NCI-H446 treated with DMSO at 0.1 percent for 48 hours (cell line): ENCODE results near the gene NRG2.

Source experiments
- DNase-seq: peaks from one replicate; lab custom pipeline; 2025; lab: John Stamatoyannopoulos, UW

NRG2 gene

GRCh38 chr5:139903450-139903794 lies 139.7 kb downstream of the NRG2 start:
- DNase-seq = no peak

- DNase-seq = no peak
These were observed 141.1 kb downstream of the NRG2 start for GRCh38 chr5:139901986-139902385.

- no peak for DNase-seq
These were observed 141.9 kb downstream of the NRG2 start for GRCh38 chr5:139901251-139901575.

- DNase-seq = no peak
These were observed 142.4 kb downstream of the NRG2 start for GRCh38 chr5:139900546-139901250.

- DNase-seq = no peak
These were observed 144.1 kb downstream of the NRG2 start for GRCh38 chr5:139898981-139899380.

- DNase-seq = no peak
These were observed 145.1 kb downstream of the NRG2 start for GRCh38 chr5:139897982-139898381.

GRCh38 chr5:139897342-139897741 lies 145.8 kb downstream of the NRG2 start:
- no peak for DNase-seq

GRCh38 chr5:139896718-139897117 lies 146.4 kb downstream of the NRG2 start:
- no peak for DNase-seq

GRCh38 chr5:139895647-139896046 lies 147.5 kb downstream of the NRG2 start:
- DNase-seq = no peak

GRCh38 chr5:139895046-139895445 lies 148.1 kb downstream of the NRG2 start:
- no peak for DNase-seq

- DNase-seq = no peak
These were observed 149.2 kb downstream of the NRG2 start for GRCh38 chr5:139893873-139894272.

GRCh38 chr5:139889410-139889809 lies 153.7 kb downstream of the NRG2 start:
- no peak for DNase-seq

GRCh38 chr5:139888370-139888769 lies 154.7 kb downstream of the NRG2 start:
- DNase-seq = no peak

GRCh38 chr5:139886213-139886612 lies 156.9 kb downstream of the NRG2 start:
- DNase-seq = no peak

GRCh38 chr5:139885857-139886208 lies 157.3 kb downstream of the NRG2 start:
- no peak for DNase-seq

- DNase-seq = no peak
These were observed 157.8 kb downstream of the NRG2 start for GRCh38 chr5:139885172-139885856.

- DNase-seq = no peak
These were observed 158.4 kb downstream of the NRG2 start for GRCh38 chr5:139884734-139885133.

- no peak for DNase-seq
These were observed 159.0 kb downstream of the NRG2 start for GRCh38 chr5:139884144-139884543.

GRCh38 chr5:139882961-139883539 lies 160.0 kb downstream of the NRG2 start:
- no peak for DNase-seq

GRCh38 chr5:139882316-139882715 lies 160.8 kb downstream of the NRG2 start:
- no peak for DNase-seq

- DNase-seq = no peak
These were observed 161.9 kb downstream of the NRG2 start for GRCh38 chr5:139881143-139881733.

GRCh38 chr5:139880416-139881142 lies 162.5 kb downstream of the NRG2 start:
- no peak for DNase-seq

- DNase-seq = no peak
These were observed 165.0 kb downstream of the NRG2 start for GRCh38 chr5:139878093-139878492.
